GM12864 (cell line): ENCODE data around the gene APBB2.
"Not testable (repeated sequence)": the region's sequence is repeated elsewhere in the genome, so short reads cannot be mapped to it uniquely, and the experiment has no call there.

Experiments used
- DNase-seq: peaks from one replicate; pipeline ENCODE4 v3.0.0-alpha.2; 2011; ENCODE audit warnings: low read depth
- H3K4me3 ChIP-seq: 2 replicates; pipeline ENCODE4 v1.5.1; 2011; ENCODE audit warnings: mild to moderate bottlenecking, low read depth, low read length, control low read depth
- TF ChIP-seq, protein P1 (sequence below): IDR thresholded peaks from 2 replicates; pipeline ENCODE4 v1.5.1; 2011; ENCODE audit warnings: low read depth, mild to moderate bottlenecking, moderate library complexity, low read length, control low read depth, inconsistent platforms; ENCODE audit errors: missing control alignments

Gene APBB2

GRCh38 chr4:41148292-41148691, 66.0 kb downstream of the APBB2 start:
- no peak for DNase-seq
- TF ChIP-seq, protein P1, sequence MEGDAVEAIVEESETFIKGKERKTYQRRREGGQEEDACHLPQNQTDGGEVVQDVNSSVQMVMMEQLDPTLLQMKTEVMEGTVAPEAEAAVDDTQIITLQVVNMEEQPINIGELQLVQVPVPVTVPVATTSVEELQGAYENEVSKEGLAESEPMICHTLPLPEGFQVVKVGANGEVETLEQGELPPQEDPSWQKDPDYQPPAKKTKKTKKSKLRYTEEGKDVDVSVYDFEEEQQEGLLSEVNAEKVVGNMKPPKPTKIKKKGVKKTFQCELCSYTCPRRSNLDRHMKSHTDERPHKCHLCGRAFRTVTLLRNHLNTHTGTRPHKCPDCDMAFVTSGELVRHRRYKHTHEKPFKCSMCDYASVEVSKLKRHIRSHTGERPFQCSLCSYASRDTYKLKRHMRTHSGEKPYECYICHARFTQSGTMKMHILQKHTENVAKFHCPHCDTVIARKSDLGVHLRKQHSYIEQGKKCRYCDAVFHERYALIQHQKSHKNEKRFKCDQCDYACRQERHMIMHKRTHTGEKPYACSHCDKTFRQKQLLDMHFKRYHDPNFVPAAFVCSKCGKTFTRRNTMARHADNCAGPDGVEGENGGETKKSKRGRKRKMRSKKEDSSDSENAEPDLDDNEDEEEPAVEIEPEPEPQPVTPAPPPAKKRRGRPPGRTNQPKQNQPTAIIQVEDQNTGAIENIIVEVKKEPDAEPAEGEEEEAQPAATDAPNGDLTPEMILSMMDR, result no peak
- no peak overlapping the region for H3K4me3 ChIP-seq

DNA sequence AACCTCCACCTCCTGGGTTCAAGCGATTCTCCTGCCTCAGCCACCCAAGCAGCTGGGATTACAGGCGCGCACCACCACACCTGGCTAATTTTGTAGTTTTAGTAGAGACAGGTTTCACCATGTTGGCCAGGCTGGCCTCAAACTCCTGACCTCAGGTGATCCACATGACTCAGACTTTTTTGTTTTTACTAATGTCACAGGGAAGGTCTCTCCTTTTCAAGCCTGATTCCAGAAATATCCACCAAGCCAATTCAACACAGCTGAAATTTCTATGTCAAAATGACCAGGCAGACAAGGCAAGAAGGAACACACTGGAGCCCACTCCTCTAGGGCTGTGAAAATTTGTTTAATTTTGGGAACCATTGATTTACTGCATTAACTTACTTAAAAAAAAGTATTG, 66.8 kb downstream of the APBB2 start:
- H3K4me3 ChIP-seq, DNase-seq: not testable (repeated sequence)

DNA sequence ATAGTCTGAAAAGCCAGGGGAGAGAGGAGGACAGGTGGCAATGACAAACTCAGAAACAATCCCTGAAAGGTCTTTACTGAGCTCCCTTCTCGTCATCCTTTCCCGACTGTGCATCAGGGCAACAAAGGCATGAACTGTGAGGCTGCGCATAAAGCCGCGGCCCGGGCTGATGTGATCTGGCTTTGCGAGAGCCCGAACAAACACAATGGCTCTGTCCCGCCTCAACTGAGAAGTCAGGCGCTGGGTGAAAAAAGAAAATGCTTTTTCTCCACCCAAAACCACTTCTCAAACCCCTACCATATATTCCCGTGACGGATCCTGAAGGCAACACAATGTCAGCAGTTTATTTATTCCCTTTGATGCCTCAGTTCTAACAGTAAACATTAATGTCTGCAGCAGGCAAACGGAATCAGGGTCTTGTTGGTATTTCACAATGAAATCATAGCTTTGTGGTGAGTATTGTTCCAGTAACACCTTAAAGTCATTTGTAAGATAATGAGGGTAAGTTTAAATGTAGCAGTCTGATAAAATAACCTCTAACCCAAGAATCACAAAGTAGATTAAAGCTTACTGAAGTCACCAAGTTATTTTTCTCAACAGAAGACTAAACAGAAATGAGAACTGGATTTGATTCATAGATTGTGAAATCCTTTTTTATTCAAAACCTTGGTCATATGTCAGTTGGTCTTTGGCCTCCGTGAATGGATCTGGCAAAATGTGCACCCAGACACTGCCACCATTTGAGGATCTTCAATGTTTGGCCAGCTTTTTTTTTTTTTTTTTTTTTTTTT, 67.4 kb downstream of the APBB2 start:
- no peak for DNase-seq
- TF ChIP-seq, protein P1, result no peak
- H3K4me3 ChIP-seq, result no peak overlapping the region

DNA sequence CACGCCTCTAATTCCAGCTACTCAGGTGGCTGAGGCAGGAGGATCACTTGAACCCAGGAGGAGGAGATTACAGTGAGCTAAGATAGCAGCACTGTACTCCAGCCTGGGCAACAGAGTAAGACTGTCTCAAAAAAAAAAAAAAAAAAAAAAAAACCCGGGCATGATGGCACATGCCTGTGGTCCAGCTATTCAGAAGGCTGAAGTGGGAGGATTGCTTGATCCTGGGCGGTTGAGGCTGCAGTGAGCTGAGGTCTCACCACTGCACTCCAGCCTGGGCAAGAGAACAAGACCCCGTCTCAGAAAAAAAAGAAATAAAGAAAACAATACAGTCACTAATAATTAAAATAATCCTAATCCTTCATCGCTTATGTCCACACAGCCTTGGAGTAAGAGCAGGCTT, 68.1 kb downstream of the APBB2 start:
- TF ChIP-seq, protein P1, result no peak
- H3K4me3 ChIP-seq, result no peak overlapping the region
- no peak for DNase-seq

- DNase-seq, result no peak
- no peak overlapping the region for H3K4me3 ChIP-seq
- TF ChIP-seq, protein P1, result no peak
Measured at GRCh38 chr4:41145571-41146078, 68.7 kb downstream of the APBB2 start.

DNA sequence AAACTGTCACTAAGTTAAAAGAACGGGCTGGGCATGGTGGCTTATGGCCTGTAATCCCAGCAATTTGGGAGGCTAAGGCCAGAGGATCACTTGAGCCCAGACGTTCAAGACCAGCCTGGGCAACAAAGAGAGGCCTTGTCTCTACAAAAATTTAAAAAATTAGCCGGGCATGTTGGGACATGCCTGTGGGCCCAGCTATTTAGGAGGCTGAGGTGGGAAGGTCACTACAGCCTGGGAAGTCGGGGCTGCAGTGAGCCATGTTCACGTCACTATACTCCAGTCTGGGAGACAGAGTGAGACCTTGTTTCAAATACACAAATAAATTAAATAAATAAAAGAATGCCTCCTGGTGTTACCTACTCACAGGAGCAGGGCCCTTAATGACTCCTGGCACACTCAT, 69.5 kb downstream of the APBB2 start:
- TF ChIP-seq, protein P1, result no peak
- H3K4me3 ChIP-seq, result no peak overlapping the region
- DNase-seq, result no peak

DNA sequence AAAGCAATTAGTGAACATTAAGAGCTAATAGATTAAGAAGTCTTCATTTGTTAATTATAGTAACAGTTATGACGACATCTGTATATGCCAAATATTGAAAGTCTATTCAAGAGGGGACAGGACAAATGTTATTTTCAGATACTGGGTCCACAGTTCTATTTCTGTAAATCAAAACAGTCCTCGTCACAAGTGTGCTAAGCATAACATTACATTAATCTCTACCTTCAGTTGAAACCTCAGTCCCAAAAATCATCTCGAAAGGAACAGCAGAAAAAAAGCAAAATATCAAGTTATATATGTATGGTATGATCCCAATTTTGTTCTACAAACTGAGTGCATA, 70.3 kb downstream of the APBB2 start:
- H3K4me3 ChIP-seq, result no peak overlapping the region
- DNase-seq, result no peak
- TF ChIP-seq, protein P1, result no peak
